G401.6 (cell line): ENCODE measurements around the gene FLYWCH1.

Experiments
- FAIRE-seq: peaks from 2 replicates; lab custom pipeline; 2012; peaks lifted over from hg19 to GRCh38; lab: Jason Lieb, UNC

FLYWCH1 gene

GRCh38 chr16:2969545-2970521 lies 58.1 kb downstream of the FLYWCH1 start:
- FAIRE-seq = peak; percentile 36

DNA sequence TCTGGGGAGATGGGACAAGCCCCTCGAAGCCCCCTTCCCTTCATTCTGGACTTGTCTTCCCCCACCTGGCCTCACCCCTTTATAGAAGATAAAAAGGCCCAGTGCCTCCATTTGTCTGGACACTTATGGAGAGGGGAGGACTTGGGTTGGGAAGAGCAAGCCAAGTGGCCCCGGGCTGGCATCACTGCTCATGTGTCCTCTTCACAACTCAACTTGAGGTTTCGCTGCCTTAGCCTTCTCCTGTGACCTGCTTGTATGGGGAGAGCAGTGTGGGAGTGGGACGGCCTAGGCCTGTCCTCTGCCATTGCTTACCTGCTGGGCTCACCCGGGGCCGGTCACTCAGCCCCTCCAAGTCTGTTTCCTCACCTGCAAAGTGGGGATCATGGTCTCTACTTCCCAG lies 58.8 kb downstream of the FLYWCH1 start:
- FAIRE-seq = no peak

- FAIRE-seq = no peak
Measured at GRCh38 chr16:2971134-2971984, 59.6 kb downstream of the FLYWCH1 start.

- FAIRE-seq = no peak
Measured at GRCh38 chr16:2971985-2972784, 60.5 kb downstream of the FLYWCH1 start.

- FAIRE-seq = no peak
Measured at GRCh38 chr16:2973093-2973492, 61.4 kb downstream of the FLYWCH1 start.

- FAIRE-seq = no peak
Measured at GRCh38 chr16:2973605-2974318, 62.0 kb downstream of the FLYWCH1 start.

- FAIRE-seq = no peak
Measured at GRCh38 chr16:2974319-2975056, 62.8 kb downstream of the FLYWCH1 start.

DNA sequence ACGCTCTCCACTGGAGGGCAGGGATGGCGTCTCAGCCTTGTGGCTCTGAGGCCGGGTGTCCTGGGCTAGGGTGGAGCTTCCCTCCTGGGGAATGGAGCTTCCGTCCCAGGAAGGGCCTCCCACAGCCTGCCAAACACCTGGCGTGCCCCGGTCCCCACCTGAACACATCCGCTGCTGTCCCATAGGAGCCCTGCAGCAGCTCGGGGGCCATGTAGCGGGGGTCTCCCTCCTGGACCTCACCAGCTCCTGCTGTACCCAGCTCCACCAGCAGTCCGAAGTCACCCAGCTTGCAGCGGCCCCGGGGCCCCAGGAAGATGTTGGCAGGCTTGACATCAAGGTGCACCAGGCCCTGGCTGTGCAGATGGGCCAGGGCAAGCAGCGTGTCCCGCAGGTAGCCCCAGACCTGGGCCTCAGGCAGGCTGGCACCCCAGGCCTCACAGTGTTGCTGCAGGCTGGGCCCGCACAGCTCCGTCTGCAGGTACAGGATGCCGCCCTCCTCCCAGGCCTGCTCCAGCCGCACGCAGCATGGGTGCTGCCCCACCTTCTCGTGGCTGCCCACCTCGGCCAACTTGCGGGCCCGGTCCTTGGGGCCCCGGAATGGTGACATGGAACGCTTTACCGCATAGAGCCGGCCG lies 63.5 kb downstream of the FLYWCH1 start:
- FAIRE-seq = no peak

DNA sequence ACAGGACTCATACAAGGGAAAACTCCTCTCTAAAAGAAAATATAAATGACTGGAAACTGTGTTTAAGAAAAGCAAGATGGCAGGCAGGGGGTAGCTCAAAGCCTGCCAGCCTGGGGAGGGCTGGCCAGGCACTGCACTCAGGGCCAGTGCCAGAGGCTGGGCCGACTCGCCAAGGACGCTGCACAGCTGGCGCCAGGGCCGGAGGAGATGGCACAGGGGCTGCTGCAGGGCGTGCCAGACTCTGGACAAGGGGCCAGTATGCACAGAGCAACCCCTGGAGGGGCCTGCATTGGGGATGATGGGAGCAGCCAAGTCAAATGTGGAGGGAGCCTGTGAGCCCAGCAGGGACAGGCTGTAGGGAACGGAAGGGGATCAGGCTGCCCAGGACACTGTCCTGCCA lies 64.5 kb downstream of the FLYWCH1 start:
- no peak for FAIRE-seq

DNA sequence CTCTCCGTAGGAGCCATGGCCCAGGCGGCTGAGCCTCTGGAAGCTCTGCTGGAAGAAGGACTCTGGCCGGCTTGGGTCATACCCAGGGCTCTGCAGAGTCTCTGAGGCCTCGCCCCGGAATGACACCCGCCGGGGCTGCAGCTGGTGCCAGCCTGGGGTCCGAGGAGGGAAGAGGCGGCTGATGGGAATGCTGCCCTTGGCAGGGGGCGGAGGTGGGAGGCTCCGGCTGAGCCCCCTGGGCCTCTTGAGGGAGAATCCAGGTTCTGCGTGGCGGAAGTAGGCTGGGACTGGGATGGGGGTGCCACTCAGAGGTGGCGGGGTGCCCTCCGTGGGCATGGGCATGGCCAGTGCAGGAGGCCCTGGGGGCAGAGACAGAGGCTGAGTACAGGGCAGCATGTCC lies 64.9 kb downstream of the FLYWCH1 start:
- FAIRE-seq = no peak

DNA sequence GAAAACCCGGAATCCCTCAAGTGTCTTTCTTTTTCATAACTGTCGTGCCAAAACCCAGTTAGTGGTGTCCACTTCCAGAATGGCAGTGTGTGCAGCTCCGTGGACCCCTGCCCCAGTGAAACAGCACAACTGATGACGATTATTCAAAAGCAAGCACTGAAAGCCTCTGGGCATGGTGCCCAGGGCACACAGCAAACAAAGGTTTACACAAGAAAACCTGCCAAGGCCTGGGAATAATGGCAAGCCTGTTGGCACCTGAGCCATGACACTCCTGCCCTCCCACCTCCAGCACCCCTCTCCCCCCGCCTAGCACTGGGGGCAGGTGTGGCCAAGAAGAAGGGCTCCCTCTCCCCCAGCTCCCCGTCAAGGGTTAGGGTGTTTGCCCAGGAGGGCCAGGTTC lies 65.7 kb downstream of the FLYWCH1 start:
- no peak for FAIRE-seq

DNA sequence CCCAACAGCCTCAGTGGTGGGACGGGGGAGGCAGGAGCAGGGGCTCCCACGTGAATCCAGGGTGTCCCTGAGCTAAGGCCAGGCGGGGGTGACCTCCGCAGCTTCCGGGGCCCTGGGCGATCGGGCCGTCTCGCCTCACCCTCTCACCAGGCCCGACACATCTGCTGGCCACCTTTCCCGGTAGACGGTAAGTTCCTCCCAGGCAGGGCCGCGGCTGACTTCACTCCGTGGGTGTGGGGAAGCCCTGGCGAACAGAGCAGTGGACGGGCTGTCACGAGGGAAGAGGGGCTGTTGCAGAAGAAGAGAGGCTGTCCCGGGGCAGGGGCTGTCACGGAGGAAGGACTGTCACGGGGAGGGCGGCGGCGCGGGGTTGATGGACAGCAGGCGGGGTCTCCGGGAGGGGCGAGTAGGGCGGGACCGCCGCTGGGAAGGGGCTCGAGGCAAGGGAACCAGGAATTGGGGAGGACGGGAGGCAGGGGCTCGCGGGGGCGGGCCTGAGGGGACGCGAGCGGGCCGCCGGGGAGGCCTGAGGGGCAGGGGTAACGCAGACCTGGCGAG lies 68.0 kb downstream of the FLYWCH1 start:
- no peak for FAIRE-seq

DNA sequence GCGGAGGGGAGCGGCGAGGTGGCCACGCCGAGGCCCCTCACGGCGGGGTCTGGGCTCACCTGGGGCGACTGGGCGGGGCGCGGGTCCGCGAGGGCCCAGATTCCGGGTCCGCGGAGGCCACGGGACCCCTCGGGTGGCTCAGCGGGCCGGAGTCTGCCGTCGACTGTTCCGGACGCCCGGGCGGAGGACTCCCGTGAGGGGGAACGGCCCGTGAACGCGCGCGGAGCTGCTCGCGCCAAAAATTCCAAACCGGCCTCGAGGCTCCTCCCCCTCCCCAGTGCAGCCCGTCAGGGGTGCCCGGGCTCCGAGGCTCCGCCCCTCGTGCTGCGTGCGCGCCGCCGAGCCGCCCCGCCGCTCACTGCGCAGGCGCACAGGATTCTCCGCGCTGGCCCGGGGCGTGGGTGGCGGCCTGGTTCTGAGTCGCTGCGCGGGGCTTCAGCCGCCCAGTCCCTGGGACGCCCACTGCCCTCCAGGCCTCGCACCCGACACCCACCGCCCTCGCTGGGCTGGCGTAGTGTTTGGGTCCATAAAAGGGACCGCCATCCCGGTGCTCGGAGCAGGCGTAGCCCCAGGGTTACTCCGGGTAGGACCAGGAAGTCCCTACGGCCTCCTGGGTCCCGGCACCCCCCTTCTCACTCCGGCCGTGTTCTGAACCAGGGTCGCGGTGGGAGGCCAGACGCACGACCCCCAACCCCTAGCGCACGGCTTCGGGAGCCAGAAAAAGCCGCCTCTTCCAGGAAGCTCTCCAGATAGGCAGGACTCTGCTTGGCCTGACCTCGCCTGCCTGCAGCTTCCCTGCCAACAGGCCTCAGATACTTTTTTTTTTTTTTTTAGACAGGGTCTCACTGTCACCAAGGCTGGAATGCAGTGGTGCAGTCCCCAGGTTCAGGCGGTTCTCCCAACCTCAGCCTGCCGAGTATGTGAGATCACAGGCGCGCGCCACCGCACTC lies 68.8 kb downstream of the FLYWCH1 start, which contains the start of gene PKMYT1:
TSS of gene PKMYT1 (minus strand) at position 220 of the 950 bp plus-strand sequence. CDS start 789 bp downstream, outside the sequence.
- FAIRE-seq = no peak

DNA sequence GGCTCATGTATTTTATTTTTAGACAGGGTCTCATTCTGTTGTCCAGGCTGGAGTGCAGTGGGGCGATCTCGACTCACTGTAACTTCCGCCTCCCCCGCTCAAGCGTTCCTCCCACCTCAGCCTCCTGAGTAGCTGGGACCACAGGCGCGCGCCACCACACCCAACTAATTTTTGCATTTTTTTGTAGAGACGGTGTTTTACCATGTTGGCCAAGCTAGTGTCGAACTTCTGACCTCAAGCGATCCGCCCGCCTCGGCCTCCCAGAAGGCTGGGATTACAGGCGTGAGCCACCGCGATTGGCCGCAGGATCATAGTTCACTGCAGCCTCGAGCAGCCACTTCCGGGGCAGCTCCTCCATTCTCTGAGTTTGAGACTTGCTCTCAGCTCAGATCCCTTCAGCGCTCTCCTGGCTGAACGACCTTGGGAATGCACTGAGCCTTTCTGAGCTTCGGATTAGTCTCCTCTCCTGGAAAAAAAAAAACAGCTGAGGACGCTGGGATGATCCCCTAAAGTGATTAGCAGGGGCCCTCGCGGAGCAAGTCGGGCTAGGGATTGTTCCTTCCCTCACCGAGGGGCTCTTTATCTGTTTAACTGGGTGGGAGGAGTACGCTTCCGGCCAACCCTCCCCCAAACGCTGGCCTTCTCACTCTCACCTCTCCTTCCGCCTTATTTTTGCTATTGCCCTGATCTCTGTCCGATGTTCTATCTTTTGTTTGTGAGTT lies 69.6 kb downstream of the FLYWCH1 start:
- no peak for FAIRE-seq

- no peak for FAIRE-seq
Measured at GRCh38 chr16:2981899-2982250, 70.1 kb downstream of the FLYWCH1 start.

DNA sequence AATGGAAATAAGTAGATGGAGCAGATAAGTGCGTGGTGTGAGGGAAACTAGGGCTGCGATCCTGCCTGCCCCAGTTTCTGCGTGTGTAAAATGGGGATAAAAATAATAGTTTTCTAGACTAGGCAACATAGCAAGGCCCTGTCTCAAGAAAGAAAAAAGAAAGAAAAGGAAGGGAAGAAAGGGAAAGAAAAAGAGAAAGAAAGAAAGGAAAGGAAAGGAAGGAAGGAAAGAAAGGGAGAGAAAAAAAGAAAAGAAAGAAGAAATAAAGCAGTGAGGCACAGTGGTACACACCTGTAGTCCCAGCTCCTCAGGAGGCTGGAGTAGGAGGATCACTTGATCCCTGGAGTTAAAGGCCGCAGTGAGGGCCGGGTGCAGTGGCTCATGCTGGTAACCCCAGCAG lies 70.7 kb downstream of the FLYWCH1 start:
- FAIRE-seq = no peak

- no peak for FAIRE-seq
Measured at GRCh38 chr16:2983706-2984136, 72.0 kb downstream of the FLYWCH1 start.

DNA sequence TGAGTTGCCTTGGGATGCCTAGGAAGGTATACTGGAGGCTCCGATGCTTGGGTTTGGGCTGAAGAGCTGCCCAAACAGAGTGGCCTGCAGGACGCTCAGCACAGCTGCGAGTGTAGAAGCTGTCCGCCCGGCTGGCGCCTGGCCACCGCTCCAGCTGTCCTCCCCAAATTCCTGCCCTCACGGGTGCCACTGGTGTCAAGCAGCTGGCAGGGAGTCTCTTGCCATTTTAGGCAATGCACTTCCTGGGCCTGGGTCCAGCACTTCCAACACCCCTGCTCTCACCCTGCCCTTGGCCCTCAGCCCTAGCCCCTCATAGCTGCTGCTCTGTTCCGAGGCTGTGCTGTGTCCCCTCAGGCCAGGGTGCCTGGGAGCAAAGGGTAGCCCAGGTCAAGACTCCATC lies 73.7 kb downstream of the FLYWCH1 start:
- no peak for FAIRE-seq
